Mammary epithelial cell (primary cell): ENCODE data around the gene CBLN3.

Experiments
- CTCF ChIP-seq, 2 donors: IDR thresholded peaks in 1 of 2; conservative IDR thresholded peaks in 1 of 2; 2 replicates each; pipeline ENCODE4 v1.5.1; 2011 to 2012; ENCODE audit warnings: inconsistent platforms in 2 of 2, low read length in 2 of 2, mild to moderate bottlenecking in 2 of 2, control low read depth in 1 of 2, low read depth in 1 of 2; ENCODE audit not compliant: insufficient read depth in 1 of 2; ENCODE audit errors: extremely low read depth in 1 of 2
- EZH2 ChIP-seq: IDR thresholded peaks from 2 replicates; pipeline ENCODE4 v1.6.1; 2012; ENCODE audit warnings: low read length, inconsistent platforms, borderline replicate concordance

GRCh38 chr14:24430143-24430681, 744 bp upstream of the CBLN3 start:
- TF ChIP-seq CTCF (conservative IDR thresholded peaks at IDR 0.05 in 1 of 2, IDR thresholded peaks at IDR 0.05 in 1 of 2; ENCODE audit: extremely low read depth in 1 of 2, insufficient read depth in 1 of 2, low read depth in 1 of 2, low read length in 2 of 2) (no peak), EZH2 (no peak)
